ENCODE data around the gene PROK1.
"Not testable (repeated sequence)": the region's sequence is repeated elsewhere in the genome, so short reads cannot be mapped to it uniquely, and the experiment has no call there.

PROK1 gene

DNA sequence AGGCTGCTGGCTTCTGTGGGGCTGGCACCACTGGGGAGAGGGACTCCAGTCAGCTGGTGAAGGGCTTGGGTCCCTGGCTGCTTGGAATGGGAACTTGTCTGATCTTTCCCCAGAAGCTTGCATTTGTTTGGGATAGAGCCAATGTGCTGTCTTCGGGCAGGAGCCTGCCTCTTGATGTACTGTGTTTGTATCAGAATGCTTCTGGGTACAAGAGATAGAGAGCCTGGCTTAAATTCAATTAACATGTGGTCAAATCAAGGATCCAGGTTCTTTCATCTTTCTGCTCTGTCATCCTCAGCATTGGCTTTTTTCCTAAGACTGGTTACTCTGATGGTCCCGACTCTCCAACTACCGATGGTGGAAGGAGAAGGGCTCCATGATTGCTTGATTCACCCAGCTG lies 16.0 kb upstream of the PROK1 start:
- DNase-seq, result no peak

DNA sequence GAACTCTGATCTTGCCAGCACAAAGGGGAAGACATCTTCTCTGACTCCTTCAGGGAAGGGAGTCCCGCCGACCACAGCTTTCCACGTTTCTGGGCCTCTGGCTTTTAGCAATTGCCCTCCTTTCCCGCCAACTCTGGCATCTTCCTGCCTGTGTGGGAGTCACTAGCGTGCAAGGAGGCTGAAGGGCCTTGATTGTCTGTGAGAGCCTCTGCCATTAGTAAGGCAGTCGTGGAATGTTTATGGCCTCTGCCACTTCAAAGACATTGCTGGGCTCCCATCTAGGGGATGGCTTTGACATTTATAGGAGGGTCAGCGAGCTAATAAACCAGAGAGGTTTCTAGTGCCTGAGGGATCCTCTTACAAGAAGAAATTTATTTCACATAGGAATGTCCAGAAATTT lies 14.3 kb upstream of the PROK1 start:
- no peak for DNase-seq

- DNase-seq, result not testable (repeated sequence)
These were observed 13.2 kb upstream of the PROK1 start for GRCh38 chr1:110437645-110438299.

GRCh38 chr1:110438893-110439292 lies 12.1 kb upstream of the PROK1 start:
- no peak for DNase-seq

DNA sequence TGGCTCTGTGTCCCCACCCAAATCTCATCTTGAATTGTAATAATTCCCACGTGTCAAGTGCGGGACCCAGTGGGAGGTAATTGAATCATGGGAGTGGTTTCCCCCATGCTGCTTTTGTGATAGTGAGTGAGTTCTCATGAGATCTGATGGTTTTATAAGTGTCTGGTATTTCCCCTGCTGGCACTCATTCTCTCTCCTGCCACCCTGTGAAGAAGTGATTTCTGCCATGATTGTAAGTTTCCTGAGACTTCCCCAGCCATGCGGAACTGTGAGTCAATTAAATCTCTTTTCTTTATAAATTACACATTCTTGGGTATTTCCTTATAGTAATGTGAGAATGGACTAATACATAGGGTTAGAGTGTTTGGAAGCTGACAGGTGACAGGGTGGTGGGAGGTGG lies 11.1 kb upstream of the PROK1 start:
- DNase-seq, result not testable (repeated sequence)

- DNase-seq, result no peak
These were observed 10.1 kb upstream of the PROK1 start for GRCh38 chr1:110440877-110441276.

GRCh38 chr1:110441888-110442287 lies 9.1 kb upstream of the PROK1 start:
- no peak for DNase-seq

GRCh38 chr1:110443451-110443850 lies 7.5 kb upstream of the PROK1 start:
- no peak for DNase-seq

DNA sequence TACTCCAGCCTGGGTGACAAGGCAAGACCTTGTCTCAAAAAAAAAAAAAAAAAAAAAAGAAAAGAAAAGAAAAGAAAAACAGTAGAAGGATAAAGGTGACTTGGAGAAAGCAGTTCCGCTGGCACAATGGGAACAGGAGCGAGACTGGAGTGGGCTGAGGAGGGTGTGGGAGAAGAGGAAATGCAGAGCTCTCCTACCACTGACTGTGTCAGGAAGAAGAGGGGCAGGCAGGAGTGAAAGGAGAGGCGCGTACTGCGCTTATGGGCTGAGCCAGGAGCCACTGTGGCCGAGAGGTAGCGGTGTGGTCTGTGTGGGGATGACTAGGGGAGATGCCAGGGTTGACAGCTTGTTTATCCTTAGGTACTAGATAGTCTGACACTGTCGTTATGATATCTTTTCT lies 6.4 kb upstream of the PROK1 start:
- DNase-seq, result no peak

- no peak for DNase-seq
These were observed 993 bp upstream of the PROK1 start for GRCh38 chr1:110449661-110450651.

DNA sequence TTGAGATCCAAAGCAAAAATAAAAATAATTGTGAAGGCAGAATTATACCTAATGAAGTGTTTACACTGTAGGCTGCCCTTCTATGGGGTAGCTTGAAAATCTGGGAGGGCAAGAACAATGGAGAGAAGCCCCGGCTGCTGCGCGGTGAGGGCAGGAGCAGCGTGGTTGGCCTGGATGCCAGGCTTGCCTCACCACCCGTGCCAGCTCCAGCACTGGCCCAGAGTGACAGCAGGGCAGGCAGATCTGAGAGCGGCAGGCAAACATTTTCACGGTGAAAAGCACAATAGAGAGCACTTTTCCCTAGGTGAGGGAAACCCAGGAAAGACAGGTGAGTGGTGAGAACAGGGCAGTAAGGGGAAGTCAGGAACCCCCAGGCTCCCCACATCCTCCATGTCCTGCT lies 1.4 kb downstream of the PROK1 start:
- no peak for DNase-seq

DNA sequence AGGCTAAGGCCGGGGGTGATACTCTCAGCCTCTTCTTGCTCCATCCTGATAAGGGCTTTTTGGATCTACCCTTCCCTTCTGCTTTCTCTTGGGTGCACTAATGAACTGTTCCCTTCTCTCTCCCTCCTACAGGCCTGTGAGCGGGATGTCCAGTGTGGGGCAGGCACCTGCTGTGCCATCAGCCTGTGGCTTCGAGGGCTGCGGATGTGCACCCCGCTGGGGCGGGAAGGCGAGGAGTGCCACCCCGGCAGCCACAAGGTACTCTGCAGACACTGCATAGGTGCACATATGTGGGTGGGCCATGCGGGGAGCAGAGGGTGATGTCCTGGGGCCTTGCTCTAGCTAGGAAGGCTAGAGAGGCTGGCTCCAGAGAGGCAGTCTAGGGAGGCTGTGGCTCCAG lies 2.9 kb downstream of the PROK1 start:
- no peak for DNase-seq

DNA sequence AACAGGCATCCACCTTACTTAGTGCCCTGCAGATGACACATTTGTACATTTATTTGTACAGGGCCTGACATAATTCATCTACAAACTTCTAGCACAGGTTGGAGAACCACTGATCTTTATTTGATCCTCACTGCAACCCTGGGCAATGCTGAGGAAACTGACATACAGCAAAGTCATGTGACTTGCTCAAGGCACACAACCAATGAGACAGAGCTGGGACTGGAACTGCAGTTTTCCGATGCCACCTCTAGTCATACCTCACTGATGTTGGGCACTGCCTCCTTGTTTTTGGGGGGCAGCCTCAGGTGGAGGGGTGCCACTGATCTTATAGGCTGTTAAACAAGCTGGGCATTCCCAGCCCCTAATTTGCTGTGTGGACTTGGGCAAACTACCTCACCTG lies 3.4 kb downstream of the PROK1 start:
- no peak for DNase-seq

- no peak for DNase-seq
These were observed 4.2 kb downstream of the PROK1 start for GRCh38 chr1:110455151-110455550.

DNA sequence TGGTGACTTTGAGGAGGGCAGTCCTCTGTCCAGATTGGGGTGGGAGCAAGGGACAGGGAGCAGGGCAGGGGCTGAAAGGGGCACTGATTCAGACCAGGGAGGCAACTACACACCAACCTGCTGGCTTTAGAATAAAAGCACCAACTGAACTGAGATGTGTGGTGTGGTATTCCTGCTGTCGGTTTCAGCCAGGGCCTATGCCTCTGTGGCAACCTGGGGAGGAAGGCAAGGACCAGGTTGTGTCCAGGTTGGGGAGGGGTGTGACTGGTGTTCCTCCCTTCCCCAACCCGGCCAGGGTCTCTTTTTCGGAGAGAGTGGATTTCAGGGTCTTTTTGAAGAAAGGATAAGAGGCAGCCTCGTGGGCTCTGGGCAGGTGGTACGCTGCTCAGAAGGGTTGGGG lies 6.3 kb downstream of the PROK1 start:
- DNase-seq, result no peak

GRCh38 chr1:110460253-110461220 lies 9.6 kb downstream of the PROK1 start:
- peak; percentile 86 for DNase-seq

GRCh38 chr1:110462093-110462492 lies 11.1 kb downstream of the PROK1 start:
- DNase-seq, result no peak

DNA sequence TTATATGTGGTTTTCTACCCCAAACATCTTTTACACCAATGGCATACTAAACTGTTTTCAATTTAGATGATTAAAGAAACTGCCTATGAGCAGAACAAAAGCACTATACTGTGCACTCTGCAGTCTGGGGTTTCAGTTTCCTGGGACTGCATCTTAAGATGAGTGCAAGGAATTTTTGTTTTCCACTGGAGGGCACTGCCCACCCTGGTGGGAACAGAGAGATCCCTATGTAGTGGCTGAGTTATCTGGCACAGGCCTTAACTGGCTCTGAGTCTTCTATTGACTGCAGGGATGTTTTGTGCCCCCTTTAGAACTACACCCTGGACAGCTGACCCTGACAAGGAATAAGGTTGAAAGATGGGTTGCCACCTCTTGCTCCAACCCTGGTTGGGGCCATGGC lies 12.0 kb downstream of the PROK1 start:
- no peak for DNase-seq

DNA sequence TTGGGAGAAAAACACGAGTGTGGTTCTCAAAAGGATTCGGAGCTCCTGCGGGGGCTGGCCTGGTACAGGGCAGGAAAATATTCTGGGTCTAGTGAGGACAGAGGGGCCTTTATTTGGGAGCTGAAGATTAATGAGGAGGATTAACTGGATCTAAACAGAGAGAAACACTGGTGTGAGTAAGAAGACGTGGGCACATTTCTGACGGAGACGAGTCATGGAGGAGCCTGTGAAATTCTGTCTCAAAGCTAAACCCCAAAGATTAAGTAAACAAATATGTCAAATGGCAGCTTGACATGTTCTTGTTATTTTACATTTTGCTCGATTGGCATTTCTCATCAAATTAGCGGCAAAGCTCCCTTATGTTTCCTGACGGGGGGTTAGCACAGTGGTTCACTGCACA lies 12.8 kb downstream of the PROK1 start:
- DNase-seq, result no peak

GRCh38 chr1:110464340-110464739 lies 13.4 kb downstream of the PROK1 start:
- DNase-seq, result peak; percentile 62

- peak; percentile 33 for DNase-seq
These were observed 14.3 kb downstream of the PROK1 start for GRCh38 chr1:110465038-110465813.

DNA sequence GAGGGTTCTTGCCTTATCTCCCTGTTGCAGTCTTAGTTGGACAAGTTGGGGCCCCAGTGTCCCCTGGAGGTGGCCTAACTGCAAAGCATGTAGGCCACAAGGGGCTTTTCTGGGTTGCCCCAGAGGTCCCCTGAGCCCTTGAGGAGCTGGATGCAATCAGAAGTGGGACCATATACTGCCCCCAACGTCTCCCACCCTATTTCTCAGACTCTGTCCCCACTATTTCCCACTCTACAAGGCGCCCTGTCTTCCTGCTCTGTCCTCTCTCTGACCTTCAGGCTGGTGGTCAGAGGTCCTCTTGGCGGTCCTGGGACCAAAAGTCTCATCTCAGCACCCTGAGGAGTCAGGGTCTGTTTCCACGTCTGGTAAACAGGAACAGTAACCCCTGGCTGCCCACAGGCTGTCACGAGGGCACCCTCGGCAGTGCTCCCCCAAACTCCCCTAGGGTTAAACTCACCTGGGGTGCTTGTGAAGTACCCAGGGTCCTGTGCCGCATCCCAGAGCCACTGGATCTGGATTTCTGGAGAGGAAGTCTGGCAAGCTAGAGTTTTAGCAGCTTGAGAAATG lies 14.9 kb downstream of the PROK1 start:
- no peak for DNase-seq

Data from DMS53 (cell line).